Measurements from ENCODE around the gene AEBP2. TPM values are rescaled to one million over a fixed set of nuclear protein-coding genes. Genes with fewer than 3 reads are reported as not detected.
A peak's percentile ranks its signal among the peaks of the same experiment; 100 is the strongest.

The AEBP2 gene
- total and polyA plus RNA-seq, 4 donors: 8.6 to 78.2 (median 21.6) TPM

DNA sequence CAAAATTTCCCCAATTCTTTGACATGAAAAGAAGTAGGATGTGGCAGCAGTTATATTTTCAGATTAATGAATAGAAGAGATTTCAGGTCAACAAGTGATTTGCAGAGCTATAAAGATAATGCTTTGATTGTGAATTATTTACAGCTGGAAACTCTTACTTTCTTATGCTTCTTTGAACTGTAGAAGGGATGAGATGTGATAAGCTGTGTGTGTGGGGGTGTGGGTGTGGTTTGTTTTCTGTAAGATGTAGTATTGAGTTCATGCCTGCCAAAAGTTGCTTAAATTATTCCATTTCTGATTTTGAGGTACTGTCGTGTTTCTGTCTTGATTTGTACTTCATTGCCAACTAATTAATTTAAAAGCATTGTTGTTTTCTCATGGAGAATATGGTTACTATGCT lies 22.7 kb downstream of the AEBP2 start:
- no peak for ATAC-seq (ENCODE audit: insufficient read depth, low FRiP score)
- no peak for DNase-seq
- Histone ChIP-seq H3K27me3 (ENCODE audit: control insufficient read depth in 3 of 3, insufficient read depth in 3 of 3, low read length in 2 of 3) (no peaks in the 10 kb centered on the region), H3K9ac (ENCODE audit: insufficient read depth in 1 of 2, low read length in 2 of 2) (no peak overlapping the region), H3K27ac (ENCODE audit: low read depth in 1 of 2, low read length in 1 of 2) (no peak overlapping the region), H3K4me3 (no peak overlapping the region), H3K4me1 (ENCODE audit: control insufficient read depth in 5 of 5, insufficient read depth in 5 of 5, low read length in 5 of 5) (peaks cover 0 to 10% (median 8%) of the 10 kb centered on the region in 5 donors), H3K9me3 (ENCODE audit: control insufficient read depth in 4 of 4, insufficient read depth in 3 of 4, low read length in 3 of 4) (no peaks in the 10 kb centered on the region), H3K36me3 (ENCODE audit: control insufficient read depth in 4 of 4, insufficient read depth in 4 of 4, low read length in 4 of 4) (peaks cover 1 to 14% (median 8%) of the 10 kb centered on the region in 4 donors)
- 31 to 58% methylated on average over 1 of the region's 1 CpG for whole genome bisulfite sequencing, 2 donors
- TF ChIP-seq, protein P1, sequence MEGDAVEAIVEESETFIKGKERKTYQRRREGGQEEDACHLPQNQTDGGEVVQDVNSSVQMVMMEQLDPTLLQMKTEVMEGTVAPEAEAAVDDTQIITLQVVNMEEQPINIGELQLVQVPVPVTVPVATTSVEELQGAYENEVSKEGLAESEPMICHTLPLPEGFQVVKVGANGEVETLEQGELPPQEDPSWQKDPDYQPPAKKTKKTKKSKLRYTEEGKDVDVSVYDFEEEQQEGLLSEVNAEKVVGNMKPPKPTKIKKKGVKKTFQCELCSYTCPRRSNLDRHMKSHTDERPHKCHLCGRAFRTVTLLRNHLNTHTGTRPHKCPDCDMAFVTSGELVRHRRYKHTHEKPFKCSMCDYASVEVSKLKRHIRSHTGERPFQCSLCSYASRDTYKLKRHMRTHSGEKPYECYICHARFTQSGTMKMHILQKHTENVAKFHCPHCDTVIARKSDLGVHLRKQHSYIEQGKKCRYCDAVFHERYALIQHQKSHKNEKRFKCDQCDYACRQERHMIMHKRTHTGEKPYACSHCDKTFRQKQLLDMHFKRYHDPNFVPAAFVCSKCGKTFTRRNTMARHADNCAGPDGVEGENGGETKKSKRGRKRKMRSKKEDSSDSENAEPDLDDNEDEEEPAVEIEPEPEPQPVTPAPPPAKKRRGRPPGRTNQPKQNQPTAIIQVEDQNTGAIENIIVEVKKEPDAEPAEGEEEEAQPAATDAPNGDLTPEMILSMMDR (IDR thresholded peaks at IDR 0.05; ENCODE audit: control extremely low read depth, extremely low read depth): no peak

DNA sequence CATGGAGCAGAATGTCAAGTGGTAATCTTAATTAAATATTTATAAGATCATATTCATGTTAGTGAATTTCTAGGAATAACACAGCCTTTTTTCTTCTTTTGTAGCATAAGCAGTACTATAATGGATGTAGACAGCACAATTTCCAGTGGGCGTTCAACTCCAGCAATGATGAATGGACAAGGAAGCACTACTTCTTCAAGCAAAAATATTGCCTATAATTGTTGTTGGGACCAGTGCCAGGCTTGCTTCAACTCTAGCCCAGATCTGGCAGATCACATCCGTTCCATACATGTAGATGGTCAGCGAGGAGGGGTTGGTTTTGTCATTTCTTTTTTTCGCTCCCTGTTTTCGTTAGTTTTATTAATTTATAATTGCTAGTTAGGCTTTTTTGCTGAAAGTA lies 23.1 kb downstream of the AEBP2 start:
- DNase-seq (peak; percentile 36 to 75 (median 53)), ATAC-seq (ENCODE audit: insufficient read depth, low FRiP score) (no peak)
- Histone ChIP-seq H3K4me3 (no peak overlapping the region), H3K27me3 (ENCODE audit: control insufficient read depth in 3 of 3, insufficient read depth in 3 of 3, low read length in 2 of 3) (no peaks in the 10 kb centered on the region), H3K9ac (ENCODE audit: insufficient read depth in 1 of 2, low read length in 2 of 2) (no peak overlapping the region), H3K4me1 (ENCODE audit: control insufficient read depth in 5 of 5, insufficient read depth in 5 of 5, low read length in 5 of 5) (peaks cover 0 to 10% (median 5%) of the 10 kb centered on the region in 5 donors), H3K27ac (ENCODE audit: low read depth in 1 of 2, low read length in 1 of 2) (no peak overlapping the region), H3K9me3 (ENCODE audit: control insufficient read depth in 4 of 4, insufficient read depth in 3 of 4, low read length in 3 of 4) (no peaks in the 10 kb centered on the region), H3K36me3 (ENCODE audit: control insufficient read depth in 4 of 4, insufficient read depth in 4 of 4, low read length in 4 of 4) (peaks cover 4 to 14% (median 8%) of the 10 kb centered on the region in 4 donors)
- TF ChIP-seq, protein P1 (IDR thresholded peaks at IDR 0.05; ENCODE audit: control extremely low read depth, extremely low read depth): no peak
- WGBS, 2 donors: 61 to 69% methylated on average over 5 of the region's 5 CpGs

DNA sequence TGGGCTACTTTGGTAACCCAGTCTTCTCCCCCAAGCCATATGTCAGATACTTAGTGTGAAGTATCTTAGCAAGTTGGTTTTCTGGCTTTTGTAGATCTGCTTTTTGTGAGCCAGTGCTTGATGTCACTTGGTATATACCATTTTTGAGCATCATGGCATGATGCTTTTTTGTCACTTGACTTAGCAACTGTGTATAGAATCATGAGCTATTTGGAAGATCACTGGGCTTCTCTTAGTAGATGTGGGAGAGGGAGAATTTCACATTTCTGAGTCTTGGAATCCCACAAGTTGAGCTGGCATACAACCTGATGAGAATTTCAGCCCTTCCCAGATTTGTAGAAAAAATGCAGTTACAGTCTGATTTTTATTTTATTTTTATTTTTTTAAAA lies 24.9 kb downstream of the AEBP2 start:
- TF ChIP-seq, protein P1 (IDR thresholded peaks at IDR 0.05; ENCODE audit: control extremely low read depth, extremely low read depth): no peak
- Histone ChIP-seq H3K27me3 (ENCODE audit: control insufficient read depth in 3 of 3, insufficient read depth in 3 of 3, low read length in 2 of 3) (no peaks in the 10 kb centered on the region), H3K9me3 (ENCODE audit: control insufficient read depth in 4 of 4, insufficient read depth in 3 of 4, low read length in 3 of 4) (no peaks in the 10 kb centered on the region), H3K36me3 (ENCODE audit: control insufficient read depth in 4 of 4, insufficient read depth in 4 of 4, low read length in 4 of 4) (peaks cover 4 to 26% (median 8%) of the 10 kb centered on the region in 4 donors), H3K27ac (ENCODE audit: low read depth in 1 of 2, low read length in 1 of 2) (no peak overlapping the region), H3K4me3 (no peak overlapping the region), H3K4me1 (ENCODE audit: control insufficient read depth in 5 of 5, insufficient read depth in 5 of 5, low read length in 5 of 5) (peaks cover 0 to 10% (median 0%) of the 10 kb centered on the region in 5 donors), H3K9ac (ENCODE audit: insufficient read depth in 1 of 2, low read length in 2 of 2) (no peak overlapping the region)
- no peak for ATAC-seq (ENCODE audit: insufficient read depth, low FRiP score)
- no peak for DNase-seq

DNA sequence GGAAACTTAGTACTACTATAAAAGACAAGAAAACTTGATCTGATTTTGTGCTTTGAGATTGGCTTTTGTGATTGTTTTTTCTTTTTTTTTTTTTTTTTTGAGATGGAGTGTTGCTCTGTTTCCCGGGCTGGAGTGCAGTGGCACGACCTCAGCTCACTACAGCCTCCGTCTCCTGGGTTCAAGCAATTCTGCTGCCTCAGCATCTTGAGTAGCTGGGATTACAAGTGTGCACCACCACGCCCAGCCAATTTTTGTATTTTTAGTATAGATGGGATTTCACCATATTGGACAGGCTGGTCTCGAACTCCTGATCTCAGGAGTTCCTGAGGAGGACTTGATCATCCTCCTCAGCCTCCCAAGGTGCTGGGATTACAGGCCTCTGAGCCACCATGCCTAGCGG lies 26.4 kb downstream of the AEBP2 start:
- WGBS, 2 donors: 96 to 97% methylated on average over 6 of the region's 6 CpGs
- H3K9me3 ChIP-seq (ENCODE audit: control insufficient read depth in 4 of 4, insufficient read depth in 3 of 4, low read length in 3 of 4): no peaks in the 10 kb centered on the region
- H3K9ac ChIP-seq (ENCODE audit: insufficient read depth in 1 of 2, low read length in 2 of 2): no peak overlapping the region
- H3K27me3 ChIP-seq (ENCODE audit: control insufficient read depth in 3 of 3, insufficient read depth in 3 of 3, low read length in 2 of 3): no peaks in the 10 kb centered on the region
- H3K4me1 ChIP-seq (ENCODE audit: control insufficient read depth in 5 of 5, insufficient read depth in 5 of 5, low read length in 5 of 5): peaks cover 0 to 10% (median 0%) of the 10 kb centered on the region in 5 donors
- ATAC-seq (ENCODE audit: insufficient read depth, low FRiP score): no peak
- no peak for DNase-seq
- no peak overlapping the region for H3K4me3 ChIP-seq
- H3K27ac ChIP-seq (ENCODE audit: low read depth in 1 of 2, low read length in 1 of 2): no peak overlapping the region
- TF ChIP-seq, protein P1 (IDR thresholded peaks at IDR 0.05; ENCODE audit: control extremely low read depth, extremely low read depth): no peak
- peaks cover 5 to 32% (median 8%) of the 10 kb centered on the region in 4 donors for H3K36me3 ChIP-seq (ENCODE audit: control insufficient read depth in 4 of 4, insufficient read depth in 4 of 4, low read length in 4 of 4)
